ENCODE data around the gene UBE2D2. TPM values are rescaled to one million over a fixed set of nuclear protein-coding genes. Genes with fewer than 3 reads are reported as not detected.
"Not testable (repeated sequence)": the region's sequence is repeated elsewhere in the genome, so short reads cannot be mapped to it uniquely, and the experiment has no call there.

The UBE2D2 gene
- total and polyA plus RNA-seq, 2 experiments from 2014 or later: 120 to 172 TPM

- H4K20me1 ChIP-seq (replicated peaks; ENCODE audit: insufficient read depth): peaks cover 66% of the 10 kb centered on the region
- not testable (repeated sequence) for H3K27me3 ChIP-seq (ENCODE audit: insufficient read depth); H3K4me3 Mint-ChIP-seq
Measured at GRCh38 chr5:139593076-139593475, 31.9 kb downstream of the UBE2D2 start.

DNA sequence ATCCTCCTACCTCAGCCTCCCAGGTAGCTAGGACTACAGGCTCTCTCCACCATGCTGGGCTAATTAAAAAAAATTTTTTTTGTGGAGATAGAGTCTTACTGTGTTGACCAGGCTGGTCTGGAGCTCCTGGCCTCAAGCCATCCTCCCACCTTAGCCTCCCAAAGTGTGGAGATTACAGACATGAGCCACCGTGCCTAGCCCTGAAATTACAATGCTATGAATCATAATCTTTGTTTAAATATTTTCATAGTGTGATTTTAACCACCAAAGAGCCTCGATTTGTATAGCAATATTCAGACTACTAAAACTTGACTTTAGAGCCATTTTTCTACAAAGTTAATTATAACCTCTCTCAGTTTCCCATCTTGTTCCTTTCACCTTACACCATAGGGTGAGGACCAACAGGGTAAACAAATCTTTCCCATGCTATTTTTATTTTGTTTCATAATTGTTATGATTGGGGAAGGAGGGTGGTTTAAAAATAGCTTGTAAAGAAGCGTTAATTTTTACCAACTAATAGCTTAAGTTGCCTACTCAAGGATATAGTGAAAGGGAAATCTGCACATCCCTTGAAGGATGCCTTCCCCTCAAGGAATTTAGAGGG is 32.7 kb downstream of the UBE2D2 start:
- Mint-ChIP-seq H3K36me3 (ENCODE audit: low read depth) (peaks cover 24% of the 10 kb centered on the region), H3K4me3 (no peak overlapping the region), H3K9me3 (no peaks in the 10 kb centered on the region), H3K27me3 (ENCODE audit: insufficient read depth, low read depth, poor library complexity) (peaks cover 2% of the 10 kb centered on the region), H3K4me1 (peaks cover 14% of the 10 kb centered on the region), H3K27ac (no peak overlapping the region)
- no peak for TF ChIP-seq ZNF114 (CRISPR knock-in tag; IDR thresholded peaks at IDR 0.05)
- no peak for TF ChIP-seq STAT1 (IDR thresholded peaks at IDR 0.05; ENCODE audit: unreplicated experiment)
- no peak for TF ChIP-seq POLR2AphosphoS5 (IDR thresholded peaks at IDR 0.05; ENCODE audit: low read depth)
- TF ChIP-seq ZNF331 (CRISPR knock-in tag; IDR thresholded peaks at IDR 0.05; ENCODE audit: low read depth): no peak
- TF ChIP-seq EZH2 (IDR thresholded peaks at IDR 0.05; ENCODE audit: low read depth, unreplicated experiment): no peak
- TF ChIP-seq, protein P1, sequence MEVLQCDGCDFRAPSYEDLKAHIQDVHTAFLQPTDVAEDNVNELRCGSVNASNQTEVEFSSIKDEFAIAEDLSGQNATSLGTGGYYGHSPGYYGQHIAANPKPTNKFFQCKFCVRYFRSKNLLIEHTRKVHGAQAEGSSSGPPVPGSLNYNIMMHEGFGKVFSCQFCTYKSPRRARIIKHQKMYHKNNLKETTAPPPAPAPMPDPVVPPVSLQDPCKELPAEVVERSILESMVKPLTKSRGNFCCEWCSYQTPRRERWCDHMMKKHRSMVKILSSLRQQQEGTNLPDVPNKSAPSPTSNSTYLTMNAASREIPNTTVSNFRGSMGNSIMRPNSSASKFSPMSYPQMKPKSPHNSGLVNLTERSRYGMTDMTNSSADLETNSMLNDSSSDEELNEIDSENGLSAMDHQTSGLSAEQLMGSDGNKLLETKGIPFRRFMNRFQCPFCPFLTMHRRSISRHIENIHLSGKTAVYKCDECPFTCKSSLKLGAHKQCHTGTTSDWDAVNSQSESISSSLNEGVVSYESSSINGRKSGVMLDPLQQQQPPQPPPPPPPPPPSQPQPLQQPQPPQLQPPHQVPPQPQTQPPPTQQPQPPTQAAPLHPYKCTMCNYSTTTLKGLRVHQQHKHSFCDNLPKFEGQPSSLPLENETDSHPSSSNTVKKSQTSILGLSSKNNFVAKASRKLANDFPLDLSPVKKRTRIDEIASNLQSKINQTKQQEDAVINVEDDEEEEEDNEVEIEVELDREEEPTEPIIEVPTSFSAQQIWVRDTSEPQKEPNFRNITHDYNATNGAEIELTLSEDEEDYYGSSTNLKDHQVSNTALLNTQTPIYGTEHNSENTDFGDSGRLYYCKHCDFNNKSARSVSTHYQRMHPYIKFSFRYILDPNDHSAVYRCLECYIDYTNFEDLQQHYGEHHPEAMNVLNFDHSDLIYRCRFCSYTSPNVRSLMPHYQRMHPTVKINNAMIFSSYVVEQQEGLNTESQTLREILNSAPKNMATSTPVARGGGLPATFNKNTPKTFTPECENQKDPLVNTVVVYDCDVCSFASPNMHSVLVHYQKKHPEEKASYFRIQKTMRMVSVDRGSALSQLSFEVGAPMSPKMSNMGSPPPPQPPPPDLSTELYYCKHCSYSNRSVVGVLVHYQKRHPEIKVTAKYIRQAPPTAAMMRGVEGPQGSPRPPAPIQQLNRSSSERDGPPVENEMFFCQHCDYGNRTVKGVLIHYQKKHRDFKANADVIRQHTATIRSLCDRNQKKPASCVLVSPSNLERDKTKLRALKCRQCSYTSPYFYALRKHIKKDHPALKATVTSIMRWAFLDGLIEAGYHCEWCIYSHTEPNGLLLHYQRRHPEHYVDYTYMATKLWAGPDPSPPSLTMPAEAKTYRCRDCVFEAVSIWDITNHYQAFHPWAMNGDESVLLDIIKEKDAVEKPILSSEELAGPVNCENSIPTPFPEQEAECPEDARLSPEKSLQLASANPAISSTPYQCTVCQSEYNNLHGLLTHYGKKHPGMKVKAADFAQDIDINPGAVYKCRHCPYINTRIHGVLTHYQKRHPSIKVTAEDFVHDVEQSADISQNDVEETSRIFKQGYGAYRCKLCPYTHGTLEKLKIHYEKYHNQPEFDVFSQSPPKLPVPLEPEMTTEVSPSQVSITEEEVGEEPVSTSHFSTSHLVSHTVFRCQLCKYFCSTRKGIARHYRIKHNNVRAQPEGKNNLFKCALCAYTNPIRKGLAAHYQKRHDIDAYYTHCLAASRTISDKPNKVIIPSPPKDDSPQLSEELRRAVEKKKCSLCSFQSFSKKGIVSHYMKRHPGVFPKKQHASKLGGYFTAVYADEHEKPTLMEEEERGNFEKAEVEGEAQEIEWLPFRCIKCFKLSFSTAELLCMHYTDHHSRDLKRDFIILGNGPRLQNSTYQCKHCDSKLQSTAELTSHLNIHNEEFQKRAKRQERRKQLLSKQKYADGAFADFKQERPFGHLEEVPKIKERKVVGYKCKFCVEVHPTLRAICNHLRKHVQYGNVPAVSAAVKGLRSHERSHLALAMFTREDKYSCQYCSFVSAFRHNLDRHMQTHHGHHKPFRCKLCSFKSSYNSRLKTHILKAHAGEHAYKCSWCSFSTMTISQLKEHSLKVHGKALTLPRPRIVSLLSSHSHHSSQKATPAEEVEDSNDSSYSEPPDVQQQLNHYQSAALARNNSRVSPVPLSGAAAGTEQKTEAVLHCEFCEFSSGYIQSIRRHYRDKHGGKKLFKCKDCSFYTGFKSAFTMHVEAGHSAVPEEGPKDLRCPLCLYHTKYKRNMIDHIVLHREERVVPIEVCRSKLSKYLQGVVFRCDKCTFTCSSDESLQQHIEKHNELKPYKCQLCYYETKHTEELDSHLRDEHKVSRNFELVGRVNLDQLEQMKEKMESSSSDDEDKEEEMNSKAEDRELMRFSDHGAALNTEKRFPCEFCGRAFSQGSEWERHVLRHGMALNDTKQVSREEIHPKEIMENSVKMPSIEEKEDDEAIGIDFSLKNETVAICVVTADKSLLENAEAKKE (CRISPR knock-in tag; IDR thresholded peaks at IDR 0.05): no peak
- no peak for TF ChIP-seq CTCF (conservative IDR thresholded peaks at IDR 0.05; ENCODE audit: low read depth in 2 of 2)
- TF ChIP-seq CREB1 (CRISPR knock-in tag; IDR thresholded peaks at IDR 0.05; ENCODE audit: low read depth): no peak
- TF ChIP-seq, protein P2, sequence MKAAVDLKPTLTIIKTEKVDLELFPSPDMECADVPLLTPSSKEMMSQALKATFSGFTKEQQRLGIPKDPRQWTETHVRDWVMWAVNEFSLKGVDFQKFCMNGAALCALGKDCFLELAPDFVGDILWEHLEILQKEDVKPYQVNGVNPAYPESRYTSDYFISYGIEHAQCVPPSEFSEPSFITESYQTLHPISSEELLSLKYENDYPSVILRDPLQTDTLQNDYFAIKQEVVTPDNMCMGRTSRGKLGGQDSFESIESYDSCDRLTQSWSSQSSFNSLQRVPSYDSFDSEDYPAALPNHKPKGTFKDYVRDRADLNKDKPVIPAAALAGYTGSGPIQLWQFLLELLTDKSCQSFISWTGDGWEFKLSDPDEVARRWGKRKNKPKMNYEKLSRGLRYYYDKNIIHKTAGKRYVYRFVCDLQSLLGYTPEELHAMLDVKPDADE (IDR thresholded peaks at IDR 0.05): no peak
- TF ChIP-seq JUNB (IDR thresholded peaks at IDR 0.05; ENCODE audit: unreplicated experiment): no peak
- Histone ChIP-seq H3K4me1 (ENCODE audit: insufficient read depth) (peaks cover 16% of the 10 kb centered on the region), H2AFZ (no peak overlapping the region), H3K27ac (ENCODE audit: low read depth) (no peak overlapping the region), H3K4me3 (no peak overlapping the region), H3K27me3 (ENCODE audit: insufficient read depth) (no peaks in the 10 kb centered on the region), H3K9me2 (ENCODE audit: insufficient read depth) (no peaks in the 10 kb centered on the region), H3K4me2 (no peak overlapping the region), H3K36me3 (ENCODE audit: insufficient read depth) (no peaks in the 10 kb centered on the region), H3F3A (replicated peaks; ENCODE audit: low read depth) (peaks cover 9% of the 10 kb centered on the region; the same call in 1 of the 2 replicates), H3K79me2 (replicated peaks; ENCODE audit: insufficient read depth) (peaks cover 100% of the 10 kb centered on the region), H4K20me1 (replicated peaks; ENCODE audit: insufficient read depth) (peaks cover 69% of the 10 kb centered on the region)
- ATAC-seq (no peak), DNase-seq (ENCODE audit: low spot score) (no peak)

More at GRCh38 chr5:139593076-139593475, 31.9 kb downstream of the UBE2D2 start:
- H3K27ac ChIP-seq (ENCODE audit: low read depth); H3K4me2 ChIP-seq; DNase-seq (ENCODE audit: low spot score); H3K4me3 ChIP-seq; H3K36me3 ChIP-seq (ENCODE audit: insufficient read depth); H3K9me2 ChIP-seq (ENCODE audit: insufficient read depth); H3F3A ChIP-seq (replicated peaks; ENCODE audit: low read depth); H2AFZ ChIP-seq; H3K9me3 Mint-ChIP-seq; ATAC-seq; H3K27me3 Mint-ChIP-seq (ENCODE audit: insufficient read depth, low read depth, poor library complexity); H3K27ac Mint-ChIP-seq: not testable (repeated sequence)
- H3K4me1 Mint-ChIP-seq: peaks cover 14% of the 10 kb centered on the region
- Histone ChIP-seq H3K4me1 (ENCODE audit: insufficient read depth) (peaks cover 16% of the 10 kb centered on the region), H3K79me2 (replicated peaks; ENCODE audit: insufficient read depth) (peaks cover 100% of the 10 kb centered on the region)
- peaks cover 28% of the 10 kb centered on the region for H3K36me3 Mint-ChIP-seq (ENCODE audit: low read depth)
